CD4-positive, CD25-positive, alpha-beta regulatory T cell (primary cell): ENCODE results near the gene CNDP1. TPM values are rescaled to one million over a fixed set of nuclear protein-coding genes. Genes with fewer than 3 reads are reported as not detected.

Source experiments
- ATAC-seq, 2 donors: fragments of 150-1000 bp; cut with Tn5 transposase; one replicate each; pipeline ENCODE4 v1.10.0; 2021; ENCODE audit warnings: low read depth in 2 of 2, moderate number of reproducible peaks in 2 of 2, moderate library complexity in 1 of 2
- DNase-seq, 3 donors: peaks; one replicate each; pipeline versions ENCODE4 v3.0.0 to v3.0.0-alpha.2; 2012 to 2022; ENCODE audit warnings: mixed read lengths in 1 of 3
- H3K27ac ChIP-seq: one replicate; pipeline ENCODE4 v1.7.0; 2013; ENCODE audit warnings: mild to moderate bottlenecking, low read length; ENCODE audit not compliant: insufficient read depth, poor library complexity, severe bottlenecking
- H3K27me3 ChIP-seq: one replicate; pipeline ENCODE4 v1.7.0; 2013; ENCODE audit warnings: low read length; ENCODE audit not compliant: control insufficient read depth, insufficient read depth
- H3K36me3 ChIP-seq: one replicate; pipeline ENCODE4 v1.7.0; 2013; ENCODE audit warnings: mild to moderate bottlenecking, low read length, moderate library complexity; ENCODE audit not compliant: control insufficient read depth, insufficient read depth
- H3K4me1 ChIP-seq: 2 replicates; pipeline ENCODE4 v1.7.0; 2013; ENCODE audit warnings: mild to moderate bottlenecking, low read length; ENCODE audit not compliant: insufficient read depth, control insufficient read depth, poor library complexity, severe bottlenecking
- H3K4me3 ChIP-seq: one replicate; pipeline ENCODE4 v1.7.0; 2013; ENCODE audit warnings: low read depth, mild to moderate bottlenecking, low read length, moderate library complexity
- H3K9me3 ChIP-seq, 2 experiments: 1 replicate in 1 of 2; 2 replicates in 1 of 2; pipeline ENCODE4 v1.7.0; 2013; ENCODE audit warnings: low read length in 2 of 2, mild to moderate bottlenecking in 1 of 2, moderate library complexity in 1 of 2; ENCODE audit not compliant: control insufficient read depth in 2 of 2
- H3K27ac Mint-ChIP-seq, 3 donors: one replicate each; pipeline ENCODE4 v1.8.0; 2020 to 2022; ENCODE audit warnings: mild to moderate bottlenecking in 3 of 3, mixed read lengths in 3 of 3, moderate library complexity in 2 of 3
- H3K27me3 Mint-ChIP-seq: one replicate; pipeline ENCODE4 v1.8.0; 2022; ENCODE audit warnings: mild to moderate bottlenecking, mixed read lengths
- H3K36me3 Mint-ChIP-seq: one replicate; pipeline ENCODE4 v1.8.0; 2020; ENCODE audit warnings: mixed read lengths
- H3K4me1 Mint-ChIP-seq, 4 donors: one replicate each; pipeline ENCODE4 v1.8.0; 2020 to 2022; ENCODE audit warnings: mixed read lengths in 4 of 4, mild to moderate bottlenecking in 1 of 4
- H3K4me3 Mint-ChIP-seq, 4 donors: one replicate each; pipeline ENCODE4 v1.8.0; 2020 to 2022; ENCODE audit warnings: mild to moderate bottlenecking in 4 of 4, mixed read lengths in 4 of 4, moderate library complexity in 3 of 4
- H3K9me3 Mint-ChIP-seq, 7 donors: one replicate each; pipeline ENCODE4 v1.8.0; 2020 to 2022; ENCODE audit warnings: mixed read lengths in 7 of 7, mild to moderate bottlenecking in 3 of 7, moderate library complexity in 2 of 7
- polyA plus RNA-seq, 4 donors: library from polyadenylated mRNA; unstranded; fragments of 300-500 nt; fragmentation: Illumina TruSeq; gene quantifications; one replicate each; pipeline ENCODE4 v1.2.3, GENCODE V29; 2021
- total RNA-seq: library from RNA; stranded (reverse); gene quantifications from one replicate; pipeline ENCODE4 v1.2.3, GENCODE V29; 2022

Gene CNDP1
- total and polyA plus RNA-seq, 5 donors from 2014 or later, result 0.15 TPM; not detected in 4

DNA sequence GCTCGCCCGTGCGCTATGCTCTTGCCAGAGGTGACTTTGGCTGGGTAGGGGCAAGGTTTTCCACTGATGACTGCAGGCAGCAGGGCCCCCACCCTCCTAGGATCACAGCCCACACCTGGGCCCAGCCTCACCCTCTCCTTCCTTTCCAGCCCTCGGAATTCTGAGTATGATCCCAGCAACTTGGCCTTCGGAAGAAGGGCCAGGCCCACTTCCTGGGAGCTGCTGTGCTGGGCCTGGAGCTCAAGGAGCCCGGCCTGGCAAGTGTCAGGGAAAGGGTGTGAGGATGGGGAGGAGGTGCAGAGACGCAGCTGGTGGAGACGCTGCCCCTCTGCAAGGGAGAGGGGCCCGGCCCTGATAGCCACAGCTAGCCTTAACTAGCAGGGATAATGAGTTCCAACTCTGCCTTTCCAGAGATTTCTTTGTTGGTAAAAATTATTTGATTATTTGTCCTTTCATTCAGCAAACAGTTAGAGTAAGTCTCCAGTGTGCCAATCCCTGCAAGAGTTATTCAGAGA, 1.7 kb upstream of the CNDP1 start:
- Histone ChIP-seq H3K27me3 (no peaks in the 10 kb centered on the region), H3K36me3 (no peaks in the 10 kb centered on the region), H3K4me3 (no peak overlapping the region), H3K27ac (no peak overlapping the region), H3K9me3 (no peaks in the 10 kb centered on the region), H3K4me1 (no peaks in the 10 kb centered on the region)
- peaks cover 0 to 15% (median 7%) of the 10 kb centered on the region in 4 donors for H3K4me1 Mint-ChIP-seq
- H3K27me3 Mint-ChIP-seq, result peaks cover 4% of the 10 kb centered on the region
- H3K27ac Mint-ChIP-seq, result no peak overlapping the region
- H3K36me3 Mint-ChIP-seq, result no peaks in the 10 kb centered on the region
- H3K9me3 Mint-ChIP-seq, result no peaks in the 10 kb centered on the region
- ATAC-seq (no peak), DNase-seq (no peak)
- no peak overlapping the region for H3K4me3 Mint-ChIP-seq

DNA sequence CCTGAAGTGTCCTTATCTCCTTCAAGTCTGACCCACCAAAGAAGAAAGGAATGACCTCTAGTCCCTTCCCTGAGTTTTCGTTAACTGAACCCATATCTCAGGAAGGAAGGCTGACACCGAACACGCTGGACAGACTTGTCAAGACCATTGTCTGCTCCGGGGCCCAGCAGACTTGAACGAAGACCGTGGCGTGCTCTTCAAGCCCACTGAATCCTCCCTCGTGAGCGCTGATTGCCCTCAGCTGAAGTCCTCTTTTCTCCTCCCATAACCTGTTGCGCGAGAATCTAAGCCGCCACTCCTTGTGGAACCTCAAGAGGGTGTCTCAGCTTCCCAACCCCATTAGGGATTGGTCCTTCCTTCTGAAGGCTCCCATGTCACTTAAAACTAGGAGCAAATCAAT, 634 bp upstream of the CNDP1 start:
- Mint-ChIP-seq H3K4me1 (peaks cover 0 to 15% (median 7%) of the 10 kb centered on the region in 4 donors), H3K27ac (peak overlapping the region in 1 of 3 donors; percentile 3), H3K27me3 (peaks cover 4% of the 10 kb centered on the region), H3K9me3 (no peaks in the 10 kb centered on the region), H3K4me3 (no peak overlapping the region), H3K36me3 (no peaks in the 10 kb centered on the region)
- H3K27me3 ChIP-seq, result no peaks in the 10 kb centered on the region
- H3K36me3 ChIP-seq, result no peaks in the 10 kb centered on the region
- no peaks in the 10 kb centered on the region for H3K4me1 ChIP-seq
- DNase-seq (no peak), ATAC-seq (no peak)
- no peaks in the 10 kb centered on the region for H3K9me3 ChIP-seq
- H3K4me3 ChIP-seq, result no peak overlapping the region
- no peak overlapping the region for H3K27ac ChIP-seq

DNA sequence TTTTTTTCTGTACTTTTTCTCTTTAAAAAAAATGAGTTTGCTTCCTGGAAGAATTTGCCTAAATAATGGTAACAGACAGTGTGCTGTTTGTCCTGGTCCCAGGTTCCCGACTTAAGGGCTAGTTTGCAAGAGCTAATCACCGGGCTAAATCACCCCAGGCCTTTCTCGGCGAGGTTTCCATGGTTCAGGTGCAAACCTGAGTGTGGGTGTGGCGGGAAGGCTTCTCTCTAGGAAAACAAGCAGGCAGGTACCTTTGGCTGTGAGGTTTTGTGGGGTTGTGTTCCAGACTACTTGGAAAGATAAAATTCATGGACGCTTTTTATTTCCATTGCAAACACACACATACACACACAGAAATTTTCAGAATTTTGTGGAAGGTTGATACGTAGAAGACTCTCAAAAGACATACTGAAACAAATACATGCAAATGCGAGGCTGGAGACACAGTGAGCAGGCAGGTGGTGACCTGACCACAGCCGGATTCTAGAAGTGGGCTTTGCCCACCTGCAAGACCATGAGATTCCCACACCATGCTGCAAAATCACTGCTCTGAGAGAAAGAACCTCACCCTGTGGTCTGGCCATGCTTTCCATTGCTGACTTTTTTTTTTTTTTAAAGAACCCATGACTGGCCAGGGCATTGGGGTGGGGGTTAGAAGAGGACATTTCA, 815 bp downstream of the CNDP1 start:
- Histone ChIP-seq H3K27me3 (no peaks in the 10 kb centered on the region), H3K27ac (no peak overlapping the region), H3K9me3 (no peaks in the 10 kb centered on the region), H3K4me3 (no peak overlapping the region), H3K4me1 (no peaks in the 10 kb centered on the region), H3K36me3 (no peaks in the 10 kb centered on the region)
- Mint-ChIP-seq H3K9me3 (no peaks in the 10 kb centered on the region), H3K27ac (no peak overlapping the region), H3K4me1 (peaks cover 0 to 15% (median 7%) of the 10 kb centered on the region in 4 donors), H3K27me3 (peaks cover 4% of the 10 kb centered on the region), H3K4me3 (no peak overlapping the region), H3K36me3 (no peaks in the 10 kb centered on the region)
- no peak for ATAC-seq
- no peak for DNase-seq

DNA sequence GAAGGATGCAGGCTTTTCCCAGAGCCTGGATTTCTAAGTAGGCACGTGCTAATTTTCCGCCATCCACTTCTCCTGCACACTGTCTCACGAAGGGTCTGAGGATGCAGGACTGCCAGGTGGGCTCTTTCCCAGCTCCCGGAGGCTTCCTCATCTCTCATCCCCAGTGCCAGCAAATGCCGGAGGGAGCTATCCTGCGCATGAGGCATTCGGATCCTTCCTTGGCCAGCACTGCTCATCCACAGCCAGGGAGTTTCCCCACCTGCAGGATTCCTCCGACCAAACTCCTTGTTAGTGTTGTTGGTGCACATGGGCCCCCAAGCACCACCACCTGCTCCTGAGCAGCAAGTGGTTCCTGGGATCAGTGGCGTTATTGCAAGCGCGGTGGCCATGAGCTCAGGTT, 5.0 kb downstream of the CNDP1 start:
- Mint-ChIP-seq H3K4me1 (peaks cover 0 to 15% (median 7%) of the 10 kb centered on the region in 4 donors), H3K4me3 (no peak overlapping the region)

DNA sequence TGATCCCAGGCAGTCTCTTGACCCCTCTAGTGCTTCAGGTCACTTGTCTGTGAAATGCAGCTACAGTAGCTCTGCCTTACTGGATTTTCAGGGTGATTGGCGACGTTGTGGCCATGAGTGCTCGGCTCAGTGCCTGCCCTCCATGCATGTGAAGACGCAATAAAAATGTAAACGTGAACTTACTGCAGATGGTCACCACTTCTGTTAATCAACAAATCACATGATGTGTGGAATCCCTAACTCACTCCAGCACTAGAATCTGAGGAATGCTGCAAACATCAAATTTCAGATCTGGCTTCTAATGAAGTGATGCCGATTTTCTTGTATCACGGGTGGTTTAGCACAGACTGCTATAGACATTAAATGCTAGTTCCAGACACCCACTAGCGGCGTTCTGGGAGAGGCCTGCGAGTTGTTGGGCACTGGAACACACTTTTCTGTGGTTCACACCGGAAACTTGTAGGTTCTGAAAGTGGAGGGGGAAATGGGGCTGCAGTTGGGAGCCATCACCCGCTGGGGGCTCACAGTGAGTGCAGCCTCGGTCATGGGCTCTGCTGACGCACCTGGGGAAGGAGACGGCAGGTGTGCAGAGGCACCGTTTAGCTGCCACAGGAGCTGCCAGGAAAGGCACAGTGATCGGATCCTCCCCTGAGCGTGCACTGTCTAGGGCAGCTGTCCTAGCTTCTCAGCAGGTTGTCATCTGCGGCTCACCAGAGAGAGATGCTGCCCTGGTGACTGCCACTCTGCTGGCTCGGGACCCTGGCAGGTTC, 6.5 kb downstream of the CNDP1 start:
- DNase-seq, result no peak
- no peaks in the 10 kb centered on the region for H3K27me3 ChIP-seq
- H3K36me3 ChIP-seq, result no peaks in the 10 kb centered on the region
- no peaks in the 10 kb centered on the region for H3K4me1 ChIP-seq
- Mint-ChIP-seq H3K27me3 (peaks cover 11% of the 10 kb centered on the region), H3K4me3 (no peak overlapping the region), H3K27ac (no peak overlapping the region), H3K4me1 (peaks cover 0 to 15% (median 7%) of the 10 kb centered on the region in 4 donors), H3K36me3 (no peaks in the 10 kb centered on the region), H3K9me3 (peaks cover 0 to 2% (median 0%) of the 10 kb centered on the region in 7 donors)
- ATAC-seq, result peak in 1 of 2 donors; percentile 12
- no peak overlapping the region for H3K4me3 ChIP-seq
- H3K9me3 ChIP-seq, result no peaks in the 10 kb centered on the region
- no peak overlapping the region for H3K27ac ChIP-seq

More for the DNA sequence above, 5.0 kb downstream of the CNDP1 start:
- no peaks in the 10 kb centered on the region for H3K4me1 ChIP-seq
- no peaks in the 10 kb centered on the region for H3K27me3 ChIP-seq
- no peaks in the 10 kb centered on the region for H3K9me3 ChIP-seq
- Mint-ChIP-seq H3K27me3 (peaks cover 11% of the 10 kb centered on the region), H3K27ac (no peak overlapping the region), H3K9me3 (peaks cover 0 to 2% (median 0%) of the 10 kb centered on the region in 7 donors), H3K36me3 (no peaks in the 10 kb centered on the region)
- H3K27ac ChIP-seq, result no peak overlapping the region
- ATAC-seq, result no peak
- H3K36me3 ChIP-seq, result no peaks in the 10 kb centered on the region
- H3K4me3 ChIP-seq, result no peak overlapping the region
- DNase-seq, result no peak

DNA sequence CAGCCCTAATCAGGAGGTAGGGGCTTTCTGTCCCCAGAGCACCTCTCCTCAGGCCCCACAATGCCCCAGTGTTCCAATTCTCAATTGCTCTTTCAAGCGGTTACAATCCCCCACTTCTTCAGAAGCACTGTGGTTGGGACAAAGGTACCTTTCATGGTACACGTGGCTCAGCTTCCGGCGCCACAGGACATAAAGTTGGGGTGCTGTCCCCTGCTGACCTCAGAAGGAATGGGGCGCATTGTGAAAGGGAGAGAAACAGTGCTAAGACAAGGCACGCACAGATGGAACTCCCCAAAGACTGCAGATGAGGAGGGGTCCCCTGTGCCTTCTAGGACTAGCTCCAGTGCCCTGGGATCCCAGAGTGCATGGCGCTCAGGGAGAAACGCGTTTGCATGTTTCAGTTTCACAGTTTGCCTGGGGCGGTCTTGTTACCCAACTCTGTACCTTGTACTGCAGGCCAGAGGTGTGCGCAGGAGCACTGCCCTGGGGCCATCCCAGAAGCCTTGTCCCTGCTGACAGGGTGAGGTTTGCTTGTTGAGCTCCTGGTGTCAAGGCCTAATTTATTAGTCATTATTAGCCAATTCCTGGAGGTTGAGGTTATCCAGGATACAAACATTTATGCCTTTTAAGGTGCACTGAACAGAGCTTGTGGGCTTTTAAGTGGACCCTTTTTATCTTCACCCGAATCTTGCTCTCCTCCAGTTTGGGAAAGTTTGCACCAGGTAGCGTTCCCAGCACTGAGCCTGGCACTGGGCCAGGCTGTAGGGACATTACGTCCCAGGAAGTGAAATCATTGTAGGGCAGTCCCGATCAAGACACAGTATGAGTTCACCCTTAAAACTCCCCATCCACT, 7.6 kb downstream of the CNDP1 start:
- H3K4me3 ChIP-seq, result no peak overlapping the region
- peaks cover 0 to 2% (median 0%) of the 10 kb centered on the region in 7 donors for H3K9me3 Mint-ChIP-seq
- H3K27ac ChIP-seq, result no peak overlapping the region
- H3K36me3 ChIP-seq, result no peaks in the 10 kb centered on the region
- no peak for ATAC-seq
- H3K36me3 Mint-ChIP-seq, result no peaks in the 10 kb centered on the region
- DNase-seq, result no peak
- H3K9me3 ChIP-seq, result no peaks in the 10 kb centered on the region
- H3K4me1 Mint-ChIP-seq, result peaks cover 0 to 6% (median 4%) of the 10 kb centered on the region in 4 donors
- no peaks in the 10 kb centered on the region for H3K4me1 ChIP-seq
- H3K27me3 ChIP-seq, result no peaks in the 10 kb centered on the region
- H3K27ac Mint-ChIP-seq, result no peak overlapping the region
- H3K4me3 Mint-ChIP-seq, result no peak overlapping the region
- peaks cover 13% of the 10 kb centered on the region for H3K27me3 Mint-ChIP-seq

DNA sequence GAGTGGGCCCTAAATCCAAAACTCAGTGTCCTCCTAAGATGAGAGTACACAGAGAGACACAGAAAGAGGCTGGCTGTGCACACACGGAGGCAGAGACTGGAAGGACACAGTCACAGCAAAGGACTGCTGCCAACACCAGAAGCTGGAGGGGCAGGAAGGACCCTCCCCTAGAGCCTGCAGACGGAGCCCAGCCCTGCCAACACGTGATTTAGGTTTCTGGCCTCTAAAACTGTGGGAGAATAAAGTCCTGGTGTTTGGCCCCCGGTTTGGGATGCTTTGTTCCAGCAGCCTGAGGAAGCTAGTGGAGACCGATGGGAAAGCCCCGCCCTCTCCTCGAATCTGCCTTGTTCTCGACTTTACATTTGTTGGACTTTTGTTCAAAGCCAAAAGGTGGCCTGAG, 10.6 kb downstream of the CNDP1 start:
- no peaks in the 10 kb centered on the region for H3K4me1 ChIP-seq
- Mint-ChIP-seq H3K4me1 (no peaks in the 10 kb centered on the region), H3K36me3 (no peaks in the 10 kb centered on the region), H3K27me3 (peaks cover 30% of the 10 kb centered on the region), H3K27ac (no peak overlapping the region), H3K9me3 (peaks cover 0 to 14% (median 0%) of the 10 kb centered on the region in 7 donors), H3K4me3 (no peak overlapping the region)
- H3K4me3 ChIP-seq, result no peak overlapping the region
- no peaks in the 10 kb centered on the region for H3K27me3 ChIP-seq
- no peak overlapping the region for H3K27ac ChIP-seq
- DNase-seq (no peak), ATAC-seq (no peak)
- H3K9me3 ChIP-seq, result peaks cover 3 to 7% of the 10 kb centered on the region in 2 experiments
- H3K36me3 ChIP-seq, result no peaks in the 10 kb centered on the region
